ENCODE measurements around the gene NUB1.

- no peak for TF ChIP-seq CTCF (IDR thresholded peaks at IDR 0.05)
- TF ChIP-seq POLR2A (IDR thresholded peaks at IDR 0.05; ENCODE audit: low read depth): no peak
These were observed 44.9 kb downstream of the NUB1 start for GRCh38 chr7:151386301-151387160.
